ENCODE measurements around the gene SEPTIN10. TPM values are rescaled to one million over a fixed set of nuclear protein-coding genes. Genes with fewer than 3 reads are reported as not detected.

Gene SEPTIN10
- total and polyA plus RNA-seq, 7 donors: 36.1 to 178 (median 122) TPM

DNA sequence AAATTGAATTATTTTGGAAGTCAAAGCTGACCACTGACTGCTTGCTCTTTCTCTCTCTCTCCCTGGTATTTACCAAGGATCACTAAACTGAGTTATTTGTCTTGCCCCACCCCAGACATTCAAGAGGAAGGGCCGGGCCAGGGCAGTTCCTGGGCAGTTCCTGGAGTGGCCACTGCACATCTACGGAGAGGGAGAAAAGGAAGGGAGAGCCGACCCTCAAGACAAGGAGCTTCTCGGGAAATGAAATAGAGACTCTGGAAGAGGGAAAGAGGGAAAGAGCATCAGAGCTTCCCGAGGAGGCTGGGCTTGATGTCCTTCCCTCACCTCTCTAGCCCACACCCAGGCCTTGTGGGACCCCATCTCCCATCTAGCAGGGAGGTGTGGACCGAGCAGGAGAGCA, 83.1 kb downstream of the SEPTIN10 start:
- intact Hi-C loops (cut with DNase I): no loop called here
- Histone ChIP-seq H3K9me3 (no peaks in the 10 kb centered on the region), H3K36me3 (no peaks in the 10 kb centered on the region), H3K4me1 (peaks cover 0 to 4% (median 0%) of the 10 kb centered on the region in 4 donors), H3K27me3 (no peaks in the 10 kb centered on the region), H3K4me3 (no peak overlapping the region), H3K27ac (no peak overlapping the region)
- WGBS, 2 donors: 32 to 69% methylated on average over 6 of the region's 6 CpGs
- DNase-seq: no peak
- no peak for TF ChIP-seq EP300 (IDR thresholded peaks at IDR 0.05)
- TF ChIP-seq, protein P1, sequence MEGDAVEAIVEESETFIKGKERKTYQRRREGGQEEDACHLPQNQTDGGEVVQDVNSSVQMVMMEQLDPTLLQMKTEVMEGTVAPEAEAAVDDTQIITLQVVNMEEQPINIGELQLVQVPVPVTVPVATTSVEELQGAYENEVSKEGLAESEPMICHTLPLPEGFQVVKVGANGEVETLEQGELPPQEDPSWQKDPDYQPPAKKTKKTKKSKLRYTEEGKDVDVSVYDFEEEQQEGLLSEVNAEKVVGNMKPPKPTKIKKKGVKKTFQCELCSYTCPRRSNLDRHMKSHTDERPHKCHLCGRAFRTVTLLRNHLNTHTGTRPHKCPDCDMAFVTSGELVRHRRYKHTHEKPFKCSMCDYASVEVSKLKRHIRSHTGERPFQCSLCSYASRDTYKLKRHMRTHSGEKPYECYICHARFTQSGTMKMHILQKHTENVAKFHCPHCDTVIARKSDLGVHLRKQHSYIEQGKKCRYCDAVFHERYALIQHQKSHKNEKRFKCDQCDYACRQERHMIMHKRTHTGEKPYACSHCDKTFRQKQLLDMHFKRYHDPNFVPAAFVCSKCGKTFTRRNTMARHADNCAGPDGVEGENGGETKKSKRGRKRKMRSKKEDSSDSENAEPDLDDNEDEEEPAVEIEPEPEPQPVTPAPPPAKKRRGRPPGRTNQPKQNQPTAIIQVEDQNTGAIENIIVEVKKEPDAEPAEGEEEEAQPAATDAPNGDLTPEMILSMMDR (IDR thresholded peaks at IDR 0.05): peak in 1 of 4 experiments; percentile 8

DNA sequence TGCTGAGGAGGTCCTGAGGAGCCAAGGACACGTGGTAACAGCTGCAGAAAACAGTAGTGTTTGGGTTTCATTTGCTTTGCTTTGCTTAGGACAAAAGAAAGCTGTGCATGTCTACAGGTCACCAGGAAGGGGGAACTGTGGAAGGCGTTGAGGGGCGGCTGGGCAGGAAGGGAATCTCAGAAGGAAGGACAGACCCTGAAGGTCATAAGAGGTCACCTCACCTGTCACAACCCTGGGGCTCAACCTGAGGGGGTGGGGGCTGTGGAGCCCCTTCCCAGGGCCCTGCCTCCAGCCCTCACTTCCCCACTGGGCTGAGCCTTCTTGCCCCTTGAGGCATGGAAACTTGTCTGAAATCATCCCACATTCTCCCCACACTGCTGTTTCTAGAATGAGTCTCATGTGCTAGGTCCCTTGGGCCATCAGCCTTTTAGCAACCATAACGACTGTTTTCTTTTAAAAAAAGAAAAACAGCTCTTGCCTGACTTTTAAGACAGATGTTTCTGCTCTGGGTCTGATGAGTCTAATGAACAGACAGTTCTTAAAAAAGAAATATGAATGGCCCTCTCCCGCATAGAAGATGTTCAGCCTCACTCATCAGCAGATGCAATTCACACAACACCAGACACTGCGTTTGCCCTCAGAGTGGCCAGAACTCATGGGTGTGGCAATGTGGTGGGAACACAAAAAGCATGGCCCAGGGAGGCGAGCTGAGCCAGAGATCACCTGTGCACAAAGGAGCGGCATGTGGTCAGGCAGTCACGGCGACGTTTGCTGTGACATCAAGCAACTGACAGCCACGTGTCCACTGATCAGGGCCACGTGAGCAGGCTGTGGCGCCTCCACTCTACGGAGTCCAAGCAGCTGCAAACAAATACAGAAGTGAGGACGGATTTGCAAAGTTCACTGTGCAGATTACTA, 84.0 kb downstream of the SEPTIN10 start:
- Histone ChIP-seq H3K36me3 (no peaks in the 10 kb centered on the region), H3K4me1 (peaks cover 0 to 4% (median 0%) of the 10 kb centered on the region in 4 donors), H3K4me3 (no peak overlapping the region), H3K27me3 (no peaks in the 10 kb centered on the region), H3K27ac (peak overlapping the region in 2 of 4 donors; percentile 23 to 42), H3K9me3 (no peaks in the 10 kb centered on the region)
- WGBS, 2 donors: 73 to 75% methylated on average over 16 of the region's 16 CpGs
- intact Hi-C loops (cut with DNase I): no loop called here
- TF ChIP-seq POLR2AphosphoS5 (IDR thresholded peaks at IDR 0.05) (peak in 3 of 4 donors; percentile 11 to 44 (median 30)), EP300 (IDR thresholded peaks at IDR 0.05) (no peak)
- DNase-seq: peak; percentile 85

DNA sequence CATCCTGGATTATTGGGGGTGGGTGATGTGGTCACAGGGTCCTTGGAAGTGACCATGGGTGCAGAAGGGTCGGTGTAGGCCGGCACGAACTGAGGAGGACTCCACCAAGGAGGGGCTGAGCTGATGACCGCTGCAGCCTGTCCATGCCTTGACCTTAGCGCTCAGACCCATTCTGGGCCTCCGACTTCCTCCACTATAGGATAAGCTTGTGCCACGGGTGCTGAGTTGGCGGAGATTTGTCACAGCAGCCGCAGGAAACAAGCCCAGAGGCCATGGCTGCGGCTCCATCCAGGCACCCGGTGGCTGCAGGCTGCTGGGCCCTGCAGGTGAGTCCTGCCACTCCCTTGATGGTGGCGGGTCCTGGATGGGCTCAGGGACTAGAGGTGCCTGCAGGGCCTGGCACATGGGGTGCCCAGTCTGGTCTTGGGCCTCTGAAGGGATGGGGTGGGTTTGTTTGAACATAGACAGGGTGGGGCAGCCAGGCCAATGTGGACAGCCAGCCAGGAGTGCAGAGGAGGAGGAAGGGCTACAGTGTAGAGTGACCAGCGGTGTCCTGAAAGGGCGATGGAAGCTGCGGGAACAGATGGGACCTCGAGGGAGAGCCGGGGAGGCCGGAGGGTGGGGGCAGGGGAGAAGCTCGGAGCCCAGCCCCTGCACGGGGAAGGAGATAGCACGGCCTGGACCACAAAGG, 84.8 kb downstream of the SEPTIN10 start:
- Histone ChIP-seq H3K4me3 (no peak overlapping the region), H3K4me1 (peaks cover 0 to 4% (median 0%) of the 10 kb centered on the region in 4 donors), H3K9me3 (no peaks in the 10 kb centered on the region), H3K27me3 (no peaks in the 10 kb centered on the region), H3K36me3 (no peaks in the 10 kb centered on the region), H3K27ac (no peak overlapping the region)
- intact Hi-C loops (cut with DNase I): no loop called here
- 92 to 95% methylated on average over 21 of the region's 21 CpGs for WGBS, 2 donors
- DNase-seq: peak; percentile 54
- no peak for TF ChIP-seq EP300 (IDR thresholded peaks at IDR 0.05)
- TF ChIP-seq POLR2A (IDR thresholded peaks at IDR 0.05): no peak
- TF ChIP-seq, protein P1 (IDR thresholded peaks at IDR 0.05): no peak
- no peak for TF ChIP-seq POLR2AphosphoS5 (IDR thresholded peaks at IDR 0.05)

DNA sequence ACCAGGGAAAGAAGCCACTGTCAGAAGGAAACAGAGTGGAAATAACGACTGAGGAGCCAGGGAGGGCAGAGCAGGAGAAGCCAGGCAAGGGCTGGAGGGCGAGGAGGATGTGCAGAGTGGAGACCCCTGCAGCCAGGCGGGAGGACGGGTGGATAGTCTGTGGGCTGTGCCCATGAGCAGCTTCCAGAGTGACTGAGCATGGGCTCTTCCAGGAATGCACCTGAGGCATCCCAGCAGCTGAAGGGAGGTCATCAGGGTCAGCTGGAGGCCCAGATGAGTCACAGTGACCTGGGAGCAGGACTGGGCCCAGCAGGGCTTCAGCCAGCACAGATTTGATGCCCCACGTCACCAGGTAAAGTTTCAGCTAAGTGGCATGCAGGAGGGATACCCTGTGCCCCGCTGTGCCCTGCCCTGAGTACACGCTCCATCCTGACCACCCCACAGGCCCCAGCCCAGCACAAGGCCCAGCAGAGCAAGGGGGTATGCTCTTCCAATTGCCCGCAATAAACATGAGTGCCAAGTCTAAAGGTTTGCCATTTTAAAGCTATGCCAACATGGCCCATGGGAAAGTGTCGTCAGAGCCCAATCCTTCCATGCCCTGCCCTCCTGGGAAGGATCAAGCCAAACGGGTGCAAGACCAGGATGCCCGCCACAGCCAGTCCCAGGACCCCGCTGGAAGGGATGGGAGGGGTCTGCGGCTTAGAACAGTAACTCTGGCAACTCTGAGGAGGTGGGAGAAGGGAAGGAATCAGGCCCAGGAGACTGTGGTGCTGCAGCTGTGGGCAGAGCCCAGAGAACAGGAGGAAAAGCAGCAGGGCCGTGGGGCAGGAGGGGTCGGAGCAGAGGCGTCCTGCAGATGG, 85.7 kb downstream of the SEPTIN10 start:
- Histone ChIP-seq H3K27ac (no peak overlapping the region), H3K27me3 (no peaks in the 10 kb centered on the region), H3K4me1 (peaks cover 0 to 4% (median 0%) of the 10 kb centered on the region in 4 donors), H3K4me3 (no peak overlapping the region), H3K9me3 (no peaks in the 10 kb centered on the region), H3K36me3 (no peaks in the 10 kb centered on the region)
- 85 to 92% methylated on average over 16 of the region's 16 CpGs for WGBS, 2 donors
- intact Hi-C loops (cut with DNase I): no loop called here
- TF ChIP-seq POLR2A (IDR thresholded peaks at IDR 0.05) (no peak), EP300 (IDR thresholded peaks at IDR 0.05) (no peak), POLR2AphosphoS5 (IDR thresholded peaks at IDR 0.05) (no peak)
- TF ChIP-seq, protein P1 (IDR thresholded peaks at IDR 0.05): no peak
- no peak for DNase-seq

Data from sigmoid colon (tissue), 7 donors.